GDM1 (cell line): Measurements from ENCODE around the gene CCBE1.

Experiments used
- DNase-seq: peaks from one replicate; lab custom pipeline; 2025; lab: John Stamatoyannopoulos, UW

Gene CCBE1

DNA sequence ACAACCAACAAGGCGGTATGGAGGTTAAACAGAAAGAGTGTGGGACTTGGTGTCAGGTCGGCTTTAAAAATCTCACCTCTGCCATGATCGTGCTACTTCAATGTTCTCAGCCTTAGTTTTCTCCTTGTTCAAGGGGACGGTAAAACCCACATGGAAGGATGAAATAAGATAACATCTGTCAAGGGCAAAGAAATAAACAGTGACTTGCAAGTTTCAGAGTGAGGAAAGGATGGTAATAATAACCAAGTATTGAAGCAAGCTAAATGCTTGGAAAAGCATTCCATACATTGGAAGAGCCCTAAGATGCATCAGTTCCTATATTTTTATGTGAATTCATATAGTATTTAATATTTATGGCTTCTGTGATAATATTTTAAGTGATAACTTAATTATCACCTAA lies 308.4 kb downstream of the CCBE1 start:
- no peak for DNase-seq

DNA sequence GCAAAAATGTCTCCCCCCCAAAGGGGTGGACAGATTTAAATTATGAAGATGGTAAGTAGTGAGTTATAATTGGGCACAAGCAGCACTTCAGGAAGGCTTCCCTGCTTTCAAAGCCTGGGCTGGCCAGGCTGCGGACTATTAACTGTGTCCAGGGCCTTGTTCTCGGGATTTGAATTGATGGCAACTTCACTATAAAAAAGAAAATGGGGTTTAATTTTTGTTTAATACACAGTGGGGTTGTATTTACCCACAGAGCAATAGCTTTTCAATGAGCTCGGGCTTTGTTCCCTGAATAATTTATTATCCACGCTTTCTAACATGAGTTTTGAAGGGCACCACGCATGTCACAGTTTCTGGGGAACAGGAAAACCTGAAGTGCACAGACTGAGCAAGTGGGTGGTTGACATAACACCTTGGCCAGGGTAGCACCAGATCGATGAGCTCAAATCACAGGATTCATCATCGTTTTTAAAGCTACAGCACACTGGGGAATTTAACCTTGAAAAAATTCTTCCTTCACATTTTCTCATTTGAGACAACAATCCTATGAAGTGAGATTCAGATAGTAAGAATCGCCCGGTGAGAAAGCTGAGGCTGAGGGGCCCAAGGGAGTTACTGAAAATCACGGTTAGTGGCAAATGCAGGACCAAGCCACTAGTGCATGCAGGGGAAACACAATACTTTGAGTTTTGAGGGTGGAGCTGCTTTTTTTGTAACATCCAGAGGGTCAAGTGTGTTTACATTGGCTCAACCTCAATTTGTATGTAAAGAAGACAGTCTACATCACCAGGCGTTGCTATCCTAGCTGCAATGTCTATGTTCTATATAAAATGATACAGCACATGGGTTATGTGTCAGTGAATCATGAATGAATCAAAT lies 309.3 kb downstream of the CCBE1 start:
- no peak for DNase-seq

DNA sequence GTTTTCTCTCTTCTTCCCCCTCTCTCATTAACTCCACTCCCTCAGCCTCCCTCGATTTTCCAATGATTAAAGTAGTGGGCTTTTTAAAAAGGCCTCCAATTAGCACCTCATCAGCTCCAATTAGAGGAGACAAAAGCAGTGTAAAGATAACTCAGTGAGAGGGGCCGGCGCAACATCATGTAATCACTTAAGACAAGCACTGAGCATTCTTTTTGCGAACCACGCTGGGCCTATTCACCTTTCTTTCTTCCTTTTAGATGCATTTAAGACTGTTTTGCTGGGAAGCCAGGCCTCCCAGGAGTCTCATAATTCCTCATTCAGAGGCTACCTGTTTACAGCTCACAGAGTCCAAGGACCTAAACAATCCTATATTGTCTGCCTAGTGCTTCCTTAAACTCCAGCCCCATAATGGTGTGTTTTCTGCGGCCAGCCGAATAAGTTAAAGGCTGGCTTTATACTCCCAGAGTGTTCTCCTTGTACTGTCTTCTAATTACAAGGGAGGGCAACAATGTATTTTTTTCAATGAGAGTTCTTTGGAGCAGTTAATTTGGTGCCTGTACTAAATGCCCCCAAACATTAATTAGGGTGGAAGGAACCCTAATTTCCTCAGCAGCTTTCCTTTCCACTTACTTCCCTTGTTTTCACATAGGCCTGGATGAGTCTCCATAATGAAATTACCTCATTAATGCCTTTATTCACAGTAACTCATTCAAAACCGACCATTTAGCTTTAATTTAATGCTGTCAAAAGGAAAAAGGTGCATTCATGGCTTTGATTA lies 310.1 kb downstream of the CCBE1 start:
- no peak for DNase-seq

DNA sequence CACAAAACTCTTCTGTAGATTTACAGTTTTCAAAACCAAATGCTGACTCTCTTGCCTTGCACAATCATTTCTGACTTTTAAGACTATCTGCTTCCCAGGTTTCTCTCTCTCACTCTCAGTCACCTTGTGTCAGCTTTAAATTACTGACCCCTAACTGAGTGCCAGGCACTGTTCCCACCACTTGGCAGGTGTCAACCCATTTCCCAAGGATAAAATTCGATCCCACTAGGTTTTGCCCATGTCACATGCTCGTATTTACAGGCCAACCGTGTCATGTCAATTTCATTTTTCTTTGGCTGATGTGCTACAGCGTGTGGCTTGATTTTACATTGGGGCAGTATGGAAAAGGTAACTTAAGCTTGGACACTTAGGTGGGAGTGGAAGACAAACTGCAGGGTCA lies 312.0 kb downstream of the CCBE1 start:
- DNase-seq = no peak

DNA sequence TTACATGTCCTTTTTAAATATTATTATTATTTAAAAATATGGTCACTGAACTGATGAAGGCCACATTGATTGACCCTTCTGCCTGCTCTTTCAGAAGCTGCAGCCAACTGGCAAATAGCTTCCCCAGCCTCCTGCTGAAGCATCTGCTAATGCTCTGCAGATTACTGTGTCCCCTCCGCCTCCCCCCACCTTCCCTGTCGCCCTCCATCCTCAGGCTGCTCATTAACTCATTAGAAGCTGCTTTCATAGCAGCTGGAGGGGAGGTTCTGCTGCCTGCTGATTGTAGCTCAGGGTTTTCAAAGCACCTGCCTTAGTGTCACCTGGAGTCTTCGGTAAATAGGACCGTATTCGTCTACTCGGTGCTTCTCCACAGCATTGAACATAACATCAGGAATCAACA lies 313.4 kb downstream of the CCBE1 start:
- no peak for DNase-seq

DNA sequence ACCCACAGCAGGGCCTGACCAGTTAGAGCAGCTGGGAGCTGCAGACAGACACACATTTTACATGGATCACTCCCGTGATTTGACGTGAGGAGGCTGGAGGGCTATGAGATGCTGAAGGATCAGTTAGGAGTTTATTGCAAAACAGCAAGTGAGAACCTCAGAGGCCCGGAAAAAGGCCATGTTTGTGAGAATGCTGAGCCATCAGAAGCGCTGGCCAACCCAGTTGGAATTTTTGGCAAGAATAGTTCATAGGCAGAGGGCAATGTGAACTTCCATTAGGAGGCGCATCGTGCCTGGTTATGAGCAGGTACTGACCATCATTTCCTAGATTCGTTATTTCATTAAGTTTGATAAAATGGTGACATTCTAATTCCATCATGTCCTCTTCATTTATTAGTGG lies 314.8 kb downstream of the CCBE1 start:
- no peak for DNase-seq

DNA sequence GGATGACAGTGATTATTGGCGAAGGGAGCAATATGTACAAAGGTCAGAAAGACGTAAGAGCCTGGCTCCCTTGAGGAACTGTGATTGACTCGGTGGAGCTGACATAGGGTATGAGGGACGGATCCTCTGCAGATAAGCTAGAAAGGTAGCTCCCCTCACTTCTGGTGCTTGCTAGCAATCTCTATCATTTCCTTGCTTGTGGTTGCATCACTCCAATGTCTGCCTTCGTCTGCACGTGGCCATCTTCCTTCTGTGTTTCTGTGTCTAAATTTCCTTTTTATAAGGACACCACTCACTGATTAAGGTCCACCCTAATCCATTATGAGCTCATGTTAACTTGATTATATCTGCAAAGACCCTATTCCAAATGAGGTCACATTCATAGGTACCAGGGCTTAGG lies 315.3 kb downstream of the CCBE1 start:
- no peak for DNase-seq
